ENCODE data around the gene AIF1L.

- TF ChIP-seq CTCF (IDR thresholded peaks at IDR 0.05) = no peak
- no peak for TF ChIP-seq POLR2A (IDR thresholded peaks at IDR 0.05)
Observed at GRCh38 chr9:131051592-131052517, 44.5 kb upstream of the AIF1L start.
